Colonic mucosa (tissue), 4 donors: ENCODE measurements around the gene TFPI2. TPM values are rescaled to one million over a fixed set of nuclear protein-coding genes. Genes with fewer than 3 reads are reported as not detected.
A peak's percentile ranks its signal among the peaks of the same experiment; 100 is the strongest.

Source experiments
- DNase-seq: peaks from one replicate; pipeline ENCODE4 v3.0.0-alpha.2; 2020
- H3K27ac ChIP-seq: fragments of 200-600 bp; one replicate; pipeline ENCODE4 v1.8.0; 2021
- H3K27me3 ChIP-seq: fragments of 200-600 bp; one replicate; pipeline ENCODE4 v1.8.0; 2021
- H3K36me3 ChIP-seq: fragments of 200-600 bp; one replicate; pipeline ENCODE4 v1.8.0; 2021
- H3K4me1 ChIP-seq: fragments of 200-600 bp; one replicate; pipeline ENCODE4 v1.8.0; 2021; ENCODE audit warnings: mild to moderate bottlenecking
- H3K4me3 ChIP-seq: fragments of 200-600 bp; one replicate; pipeline ENCODE4 v1.8.0; 2021
- H3K9ac ChIP-seq, 2 donors: one replicate each; pipeline ENCODE4 v1.7.0; 2013; ENCODE audit warnings: control low read depth in 2 of 2, low read depth in 2 of 2, low read length in 2 of 2
- H3K9me3 ChIP-seq: fragments of 200-600 bp; one replicate; pipeline ENCODE4 v1.8.0; 2021
- CTCF ChIP-seq: fragments of 200-600 bp; IDR thresholded peaks from one replicate; pipeline ENCODE4 v1.8.0; 2022; ENCODE audit warnings: antibody characterized with exemption, mild to moderate bottlenecking
- intact Hi-C: fragments of 100-400 bp; cut with DNase I; formaldehyde crosslinking; loops from one replicate; pipeline ENCODE4 v1.14.1; 2022
- total RNA-seq, 2 donors: library from RNA; stranded (reverse); fragmentation: NEBNext Ultra II Directional in 1 of 2; extraction: Animal tissue kit (Norgen Biotek cat#: 25700) in 1 of 2; gene quantifications; one replicate each; pipeline ENCODE4 v1.2.1, GENCODE V29; 2021
- donor health status: healthy.
- donor health status: DM: no; HTN: no; CAD: no.
- donor health status: DM: no; HTN: no; CAD: no.

Gene TFPI2
- 1 to 10 TPM in 1 of 2 donors, under 1 TPM in 1; 0.30 to 1.6 TPM for total RNA-seq

DNA sequence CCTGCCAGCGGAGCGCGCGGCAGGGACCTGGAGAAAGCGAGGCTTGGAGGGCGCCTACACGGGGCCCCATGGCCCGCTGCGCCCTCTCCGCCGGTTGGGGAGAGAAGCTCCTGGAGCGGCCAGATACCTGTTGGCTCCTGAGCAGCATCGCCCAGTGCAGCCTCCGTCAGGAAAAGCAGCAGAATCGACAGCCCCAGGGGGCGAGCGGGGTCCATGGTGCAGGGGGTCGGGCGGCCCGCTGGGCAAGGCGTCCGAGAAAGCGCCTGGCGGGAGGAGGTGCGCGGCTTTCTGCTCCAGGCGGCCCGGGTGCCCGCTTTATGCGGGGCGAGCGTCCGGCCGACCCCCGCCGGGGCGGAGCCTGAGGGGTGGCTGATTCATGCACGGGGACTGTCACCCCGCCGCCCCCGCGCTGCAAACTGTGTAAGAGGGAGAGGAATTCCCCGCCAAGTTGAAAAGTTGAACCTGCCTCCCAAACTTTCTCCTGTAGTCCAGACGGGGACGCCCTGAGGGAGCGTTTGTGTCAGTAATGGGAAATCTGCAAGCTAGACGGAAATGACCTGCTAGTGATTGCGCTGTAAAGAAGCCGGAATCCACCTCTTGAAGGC lies at the start of gene TFPI2:
Gene TFPI2 (minus strand): TSS at position 290 of the 605 bp plus-strand sequence. CDS start 75 bp downstream, at position 215.
- no peak for TF ChIP-seq CTCF
- Histone ChIP-seq H3K27me3 (peaks cover 16% of the 10 kb centered on the region), H3K36me3 (no peaks in the 10 kb centered on the region), H3K27ac (no peak within 1 kb of the TSS), H3K9me3 (no peaks in the 10 kb centered on the region), H3K4me3 (peak within 1 kb of the TSS; percentile 31), H3K9ac (peak within 1 kb of the TSS in 1 of 2 donors; percentile 24), H3K4me1 (no peaks in the 10 kb centered on the region)
- intact Hi-C loops: no loop called here
- DNase-seq: peak; percentile 18

GRCh38 chr7:93938293-93938692 lies 47.7 kb upstream of the TFPI2 start:
- H3K36me3 ChIP-seq: no peaks in the 10 kb centered on the region
- H3K4me3 ChIP-seq: no peak overlapping the region
- H3K27me3 ChIP-seq: no peaks in the 10 kb centered on the region
- no peak overlapping the region for H3K27ac ChIP-seq
- no peaks in the 10 kb centered on the region for H3K4me1 ChIP-seq
- no peaks in the 10 kb centered on the region for H3K9me3 ChIP-seq
- intact Hi-C loops: no loop called here
- TF ChIP-seq CTCF: no peak
- H3K9ac ChIP-seq: no peak overlapping the region
- no peak for DNase-seq

GRCh38 chr7:93937818-93938217 lies 47.3 kb upstream of the TFPI2 start:
- no peak for DNase-seq
- Histone ChIP-seq H3K36me3 (no peaks in the 10 kb centered on the region), H3K9me3 (no peaks in the 10 kb centered on the region), H3K27me3 (no peaks in the 10 kb centered on the region), H3K9ac (no peak overlapping the region), H3K4me1 (no peaks in the 10 kb centered on the region), H3K4me3 (no peak overlapping the region), H3K27ac (no peak overlapping the region)
- no peak for TF ChIP-seq CTCF
- intact Hi-C loops: no loop called here

GRCh38 chr7:93935102-93935501 lies 44.5 kb upstream of the TFPI2 start:
- H3K27ac ChIP-seq: no peak overlapping the region
- H3K36me3 ChIP-seq: no peaks in the 10 kb centered on the region
- H3K4me1 ChIP-seq: no peaks in the 10 kb centered on the region
- no peak overlapping the region for H3K4me3 ChIP-seq
- intact Hi-C loops: no loop called here
- no peak overlapping the region for H3K9ac ChIP-seq
- TF ChIP-seq CTCF: no peak
- H3K27me3 ChIP-seq: no peaks in the 10 kb centered on the region
- H3K9me3 ChIP-seq: no peaks in the 10 kb centered on the region
- DNase-seq: no peak

GRCh38 chr7:93933156-93933555 lies 42.6 kb upstream of the TFPI2 start:
- no peaks in the 10 kb centered on the region for H3K36me3 ChIP-seq

More at GRCh38 chr7:93933156-93933555, 42.6 kb upstream of the TFPI2 start:
- H3K27ac ChIP-seq: no peak overlapping the region
- intact Hi-C loops: no loop called here
- no peaks in the 10 kb centered on the region for H3K9me3 ChIP-seq
- H3K9ac ChIP-seq: no peak overlapping the region
- no peak for DNase-seq
- no peaks in the 10 kb centered on the region for H3K27me3 ChIP-seq
- H3K4me1 ChIP-seq: no peaks in the 10 kb centered on the region
- no peak for TF ChIP-seq CTCF
- no peak overlapping the region for H3K4me3 ChIP-seq
